Stimulated activated memory B cell treated with anti-CD40 and anti-IgM and Interleukin-4, amounts not matched to agents 10 μg/mL and 1 μg/mL and 100 μg/mL, for 72 hours (primary cell): ENCODE data around the gene HIP1R.

ENCODE experiments used
- ATAC-seq: fragments of 150-1000 bp; cut with Tn5 transposase; 2 replicates; pipeline ENCODE4 v1.10.0; 2021
- H3K27ac Mint-ChIP-seq: one replicate; pipeline ENCODE4 v1.8.0; 2022; ENCODE audit warnings: mild to moderate bottlenecking, mixed read lengths
- H3K27me3 Mint-ChIP-seq: one replicate; pipeline ENCODE4 v1.8.0; 2022; ENCODE audit warnings: mixed read lengths
- H3K36me3 Mint-ChIP-seq: one replicate; pipeline ENCODE4 v1.8.0; 2022; ENCODE audit warnings: mixed read lengths
- H3K4me1 Mint-ChIP-seq: one replicate; pipeline ENCODE4 v1.8.0; 2022; ENCODE audit warnings: mixed read lengths
- H3K4me3 Mint-ChIP-seq: one replicate; pipeline ENCODE4 v1.8.0; 2022; ENCODE audit warnings: mild to moderate bottlenecking, moderate library complexity, mixed read lengths
- H3K9me3 Mint-ChIP-seq: one replicate; pipeline ENCODE4 v1.8.0; 2022; ENCODE audit warnings: mixed read lengths

HIP1R gene

DNA sequence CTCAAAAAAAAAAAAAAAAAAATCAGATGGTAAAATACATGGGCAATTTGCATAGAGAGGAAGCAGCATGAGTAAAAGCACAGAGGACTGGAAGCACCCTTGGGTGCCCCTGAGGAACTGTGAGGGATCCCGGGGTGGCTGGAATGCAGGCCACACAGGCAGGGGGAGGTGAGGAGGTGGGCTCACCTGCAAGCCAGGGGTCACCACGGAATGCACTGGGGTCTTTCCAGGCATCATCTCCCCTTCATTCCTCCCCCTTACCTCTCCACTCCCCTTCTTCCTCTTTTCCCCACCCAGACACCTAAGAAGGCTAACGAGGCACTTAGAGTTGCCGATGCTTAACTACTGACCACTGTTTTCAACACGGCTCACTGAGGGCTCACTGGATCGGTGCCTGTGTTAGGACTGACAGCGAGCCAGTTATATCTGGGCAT is 14.4 kb upstream of the HIP1R start:
- no peaks in the 10 kb centered on the region for H3K27me3 Mint-ChIP-seq
- no peaks in the 10 kb centered on the region for H3K9me3 Mint-ChIP-seq
- no peaks in the 10 kb centered on the region for H3K36me3 Mint-ChIP-seq
- H3K4me1 Mint-ChIP-seq, result peaks cover 44% of the 10 kb centered on the region
- H3K27ac Mint-ChIP-seq, result peak overlapping the region; percentile 81
- peak overlapping the region; percentile 62 for H3K4me3 Mint-ChIP-seq
- peak; percentile 92 for ATAC-seq

DNA sequence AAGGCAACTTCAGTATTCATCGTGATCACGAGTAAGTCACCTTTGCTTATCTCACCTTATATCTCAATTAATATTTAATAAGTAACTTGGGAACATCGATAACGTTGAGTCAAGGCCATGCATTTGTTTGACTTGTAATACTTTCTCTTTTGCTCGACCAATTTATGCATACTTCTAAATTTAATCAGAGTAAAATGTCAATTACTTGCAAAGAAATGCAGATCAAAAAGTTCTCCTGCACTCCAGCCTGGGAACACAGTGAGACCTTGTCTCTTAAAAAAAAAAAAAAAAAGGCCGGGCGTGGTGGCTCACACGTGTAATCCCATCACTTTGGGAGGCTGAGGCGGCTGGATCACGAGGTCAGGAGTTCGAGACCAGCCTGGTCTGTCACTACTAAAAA is 11.8 kb upstream of the HIP1R start:
- H3K36me3 Mint-ChIP-seq, result no peaks in the 10 kb centered on the region
- H3K4me1 Mint-ChIP-seq, result peaks cover 46% of the 10 kb centered on the region
- H3K27ac Mint-ChIP-seq, result no peak overlapping the region
- H3K27me3 Mint-ChIP-seq, result no peaks in the 10 kb centered on the region
- H3K4me3 Mint-ChIP-seq, result no peak overlapping the region
- H3K9me3 Mint-ChIP-seq, result no peaks in the 10 kb centered on the region
- ATAC-seq, result no peak

DNA sequence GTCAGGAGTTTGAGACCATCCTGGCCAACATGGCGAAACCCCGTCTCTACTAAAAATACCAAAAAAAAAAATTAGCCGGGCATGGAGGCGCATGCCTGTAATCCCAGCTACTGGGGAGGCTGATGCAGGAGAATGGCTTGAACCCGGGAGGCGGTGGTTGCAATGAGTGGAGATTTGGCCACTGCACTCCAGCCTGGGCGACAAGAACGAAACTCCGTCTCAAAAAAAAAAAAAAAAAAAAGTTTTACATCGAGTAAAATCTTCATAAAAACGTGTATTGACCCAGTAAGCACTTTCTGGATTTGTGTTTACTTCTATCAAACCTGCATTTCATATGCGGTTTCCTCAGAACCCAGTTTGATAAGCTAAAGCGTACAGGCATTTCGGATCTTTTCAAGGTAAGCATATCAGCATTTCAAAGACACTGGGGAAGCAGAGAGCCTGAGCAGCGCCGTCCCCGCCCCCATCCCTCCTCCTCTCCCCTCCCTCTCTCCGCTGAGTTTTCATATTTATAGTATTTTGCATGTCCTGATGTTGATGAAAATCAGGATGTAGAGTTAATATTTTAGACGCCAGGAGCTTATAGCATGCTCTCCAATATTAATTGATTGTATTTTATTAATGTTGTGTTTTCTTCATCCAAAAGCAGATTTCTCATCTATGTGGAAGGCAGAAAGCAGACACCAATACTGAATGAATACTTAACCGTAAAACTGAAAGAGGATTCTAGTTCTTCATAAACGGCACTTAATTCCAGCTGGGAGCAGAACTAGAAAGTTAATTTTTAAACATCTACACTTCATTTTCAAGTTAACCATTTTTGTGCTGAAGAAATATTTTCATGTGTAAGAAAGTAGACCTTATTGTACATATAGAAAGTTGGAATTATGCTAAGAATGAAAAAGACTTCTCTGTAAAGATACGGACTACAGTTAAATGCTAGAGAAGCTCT is 9.2 kb upstream of the HIP1R start:
- Mint-ChIP-seq H3K4me3 (peak overlapping the region; percentile 68), H3K27ac (no peak overlapping the region), H3K27me3 (no peaks in the 10 kb centered on the region), H3K36me3 (no peaks in the 10 kb centered on the region), H3K9me3 (no peaks in the 10 kb centered on the region), H3K4me1 (peaks cover 27% of the 10 kb centered on the region)
- no peak for ATAC-seq

DNA sequence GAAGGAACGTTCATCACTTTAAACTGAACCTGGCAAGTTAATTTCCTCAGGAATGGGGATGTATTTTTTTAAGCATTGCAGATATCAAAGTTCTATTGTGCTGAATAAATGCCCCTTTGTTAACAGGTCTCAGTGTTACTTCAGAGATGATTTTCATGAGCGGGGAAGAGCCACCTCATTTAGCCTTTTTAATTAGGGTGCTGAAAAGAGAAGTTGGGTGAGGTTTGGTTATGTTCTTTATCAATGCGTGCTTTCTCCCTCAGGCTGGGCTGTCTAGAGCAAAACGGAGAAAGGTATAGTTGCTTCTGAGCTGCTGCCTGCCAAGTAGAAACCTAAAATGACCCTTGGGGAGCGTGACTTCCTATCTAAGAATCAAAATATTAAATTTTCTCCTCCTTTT is 8.0 kb upstream of the HIP1R start:
- peaks cover 20% of the 10 kb centered on the region for H3K4me1 Mint-ChIP-seq
- H3K36me3 Mint-ChIP-seq, result no peaks in the 10 kb centered on the region
- H3K27ac Mint-ChIP-seq, result no peak overlapping the region
- H3K27me3 Mint-ChIP-seq, result no peaks in the 10 kb centered on the region
- H3K4me3 Mint-ChIP-seq, result no peak overlapping the region
- no peaks in the 10 kb centered on the region for H3K9me3 Mint-ChIP-seq
- ATAC-seq, result no peak

DNA sequence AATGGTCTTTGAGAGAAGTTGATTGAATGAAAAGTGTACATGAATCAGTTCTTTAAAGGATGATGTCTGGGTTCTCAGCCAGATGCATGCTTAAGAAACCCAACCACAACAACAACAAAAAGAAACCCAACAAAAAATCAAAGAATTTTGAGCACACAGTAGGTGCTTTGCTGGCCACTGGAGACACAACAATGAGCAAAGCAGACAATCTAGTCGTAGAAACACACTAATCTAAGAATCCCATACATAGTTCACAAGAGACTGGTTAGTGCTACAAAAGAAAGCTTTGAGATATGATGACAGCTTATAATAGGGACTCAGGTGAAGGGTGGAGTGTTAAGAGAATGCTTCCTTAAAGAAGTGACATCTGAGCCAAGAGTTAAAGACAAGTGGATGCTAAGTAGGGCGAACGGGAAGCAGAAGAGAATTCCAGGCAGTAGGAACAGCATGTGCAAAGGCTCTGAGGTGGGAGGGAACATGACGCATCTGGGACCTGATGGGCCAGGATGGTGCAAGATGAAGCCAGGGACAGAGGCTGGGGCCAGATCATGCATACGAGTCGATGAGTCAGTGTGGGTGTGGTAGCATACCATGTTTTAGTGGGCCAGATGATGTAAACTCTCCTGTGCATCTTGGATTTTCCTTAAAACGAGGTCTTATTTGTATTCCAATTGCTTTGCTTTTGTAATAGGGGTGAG is 4.6 kb upstream of the HIP1R start:
- Mint-ChIP-seq H3K4me3 (no peak overlapping the region), H3K4me1 (peaks cover 18% of the 10 kb centered on the region), H3K27me3 (no peaks in the 10 kb centered on the region), H3K36me3 (no peaks in the 10 kb centered on the region), H3K27ac (no peak overlapping the region), H3K9me3 (no peaks in the 10 kb centered on the region)
- no peak for ATAC-seq

DNA sequence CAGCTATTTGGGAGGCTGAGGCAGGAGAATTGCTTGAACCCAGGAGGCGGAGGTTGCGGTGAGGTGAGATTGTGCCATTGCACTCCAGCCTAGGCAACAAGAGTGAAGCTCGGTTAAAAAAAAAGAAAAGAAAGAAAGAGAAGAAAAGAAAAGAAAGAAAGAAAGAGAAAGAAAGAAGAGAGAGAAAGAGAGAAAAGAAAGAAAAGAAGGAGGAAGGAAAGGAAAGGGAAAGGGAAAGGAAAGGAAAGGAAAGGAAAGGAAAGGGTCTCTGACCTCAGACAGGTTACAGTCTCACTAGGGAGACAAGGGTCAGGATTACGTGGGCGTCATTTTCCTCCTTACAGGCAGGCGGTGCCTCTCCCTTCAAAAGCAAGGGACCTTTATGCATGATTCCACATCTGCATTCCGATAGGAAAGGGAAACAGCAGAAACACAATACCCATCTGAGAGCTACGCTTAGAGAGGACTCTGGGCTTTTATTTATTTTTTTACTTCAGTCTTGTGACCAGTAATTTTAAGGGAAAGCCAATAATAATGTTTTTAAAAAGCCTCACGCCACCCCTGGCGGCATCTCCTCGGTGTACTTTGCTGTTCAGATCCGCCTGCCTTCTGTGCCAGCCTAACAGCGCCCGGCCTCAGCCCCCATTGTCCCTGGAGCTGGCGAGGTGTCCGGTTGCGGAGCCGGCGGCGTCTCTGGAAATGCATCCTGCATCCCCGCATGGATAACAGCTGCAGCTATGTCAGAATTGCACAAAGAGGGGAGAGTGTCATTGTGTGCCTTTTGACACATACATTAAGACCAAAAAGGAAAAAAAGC is 945 bp upstream of the HIP1R start:
- Mint-ChIP-seq H3K4me1 (peaks cover 41% of the 10 kb centered on the region), H3K36me3 (peaks cover 21% of the 10 kb centered on the region), H3K4me3 (peak overlapping the region; percentile 99), H3K27me3 (no peaks in the 10 kb centered on the region), H3K9me3 (no peaks in the 10 kb centered on the region), H3K27ac (peak overlapping the region; percentile 89)
- ATAC-seq, result no peak

DNA sequence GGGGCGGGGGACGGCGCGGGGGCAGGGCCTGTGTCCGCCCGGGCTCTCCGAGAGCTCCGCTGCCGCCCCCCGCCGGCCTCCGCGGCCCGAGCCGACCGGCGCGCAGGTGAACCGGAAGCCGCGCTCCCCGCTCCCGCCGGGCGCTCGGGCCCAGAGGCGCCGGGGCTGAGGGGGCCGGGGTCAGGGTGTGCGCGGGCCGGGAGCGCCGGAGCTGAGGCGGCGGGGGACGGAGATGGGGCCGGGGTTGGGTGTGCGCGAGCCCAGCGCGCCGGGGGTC is 431 bp downstream of the HIP1R start:
- Mint-ChIP-seq H3K36me3 (peaks cover 35% of the 10 kb centered on the region), H3K27ac (peak overlapping the region; percentile 96), H3K4me3 (peak overlapping the region; percentile 96), H3K9me3 (no peaks in the 10 kb centered on the region), H3K27me3 (no peaks in the 10 kb centered on the region), H3K4me1 (peaks cover 55% of the 10 kb centered on the region)
- peak; percentile 75 for ATAC-seq

DNA sequence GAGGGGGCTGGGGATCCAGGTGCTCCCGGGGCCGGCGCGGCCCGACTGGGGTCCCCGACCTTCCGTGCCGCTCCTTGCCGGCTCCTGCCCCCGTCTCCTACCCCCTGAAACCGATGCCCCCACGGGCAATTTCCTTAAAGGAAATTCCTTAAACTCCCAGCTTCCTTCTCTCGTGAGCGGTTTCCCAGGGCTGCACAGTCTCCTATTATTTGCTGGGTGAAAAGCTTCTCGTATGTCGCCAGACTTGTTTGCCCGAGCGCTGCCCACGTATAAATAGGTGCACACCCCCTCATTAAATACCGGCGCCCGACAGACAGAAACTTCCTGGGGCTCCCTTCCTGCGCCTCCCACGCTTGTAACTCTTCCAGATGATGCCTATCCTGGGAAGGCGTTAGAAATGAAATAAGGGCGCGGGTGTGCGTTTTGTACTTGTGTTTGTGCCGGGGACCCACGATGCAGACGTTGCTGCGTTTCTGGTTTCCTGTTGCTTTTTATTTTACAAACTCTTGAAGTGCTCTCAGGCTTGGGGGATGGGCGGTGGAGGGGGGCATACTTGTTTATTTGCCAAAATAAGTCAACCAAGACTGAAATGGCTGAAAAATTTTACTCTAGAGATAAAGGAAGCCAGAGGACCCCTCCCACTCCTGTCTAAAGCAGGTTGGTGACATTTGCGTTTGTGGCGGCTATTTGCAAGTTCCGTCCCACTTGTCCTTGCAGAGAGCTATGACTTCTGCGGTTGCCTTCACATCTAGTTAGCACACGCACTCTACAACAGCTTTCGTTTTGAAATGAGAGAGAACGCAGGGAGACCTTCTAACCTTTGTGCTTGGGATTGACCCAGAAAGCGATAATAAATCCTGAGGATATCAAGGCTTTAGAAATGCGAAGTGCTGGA is 1.0 kb downstream of the HIP1R start:
- H3K9me3 Mint-ChIP-seq, result no peaks in the 10 kb centered on the region
- peak; percentile 85 for ATAC-seq
- H3K27me3 Mint-ChIP-seq, result no peaks in the 10 kb centered on the region
- peak overlapping the region; percentile 96 for H3K4me3 Mint-ChIP-seq
- H3K4me1 Mint-ChIP-seq, result peaks cover 61% of the 10 kb centered on the region
- peak overlapping the region; percentile 96 for H3K27ac Mint-ChIP-seq
- peaks cover 35% of the 10 kb centered on the region for H3K36me3 Mint-ChIP-seq

DNA sequence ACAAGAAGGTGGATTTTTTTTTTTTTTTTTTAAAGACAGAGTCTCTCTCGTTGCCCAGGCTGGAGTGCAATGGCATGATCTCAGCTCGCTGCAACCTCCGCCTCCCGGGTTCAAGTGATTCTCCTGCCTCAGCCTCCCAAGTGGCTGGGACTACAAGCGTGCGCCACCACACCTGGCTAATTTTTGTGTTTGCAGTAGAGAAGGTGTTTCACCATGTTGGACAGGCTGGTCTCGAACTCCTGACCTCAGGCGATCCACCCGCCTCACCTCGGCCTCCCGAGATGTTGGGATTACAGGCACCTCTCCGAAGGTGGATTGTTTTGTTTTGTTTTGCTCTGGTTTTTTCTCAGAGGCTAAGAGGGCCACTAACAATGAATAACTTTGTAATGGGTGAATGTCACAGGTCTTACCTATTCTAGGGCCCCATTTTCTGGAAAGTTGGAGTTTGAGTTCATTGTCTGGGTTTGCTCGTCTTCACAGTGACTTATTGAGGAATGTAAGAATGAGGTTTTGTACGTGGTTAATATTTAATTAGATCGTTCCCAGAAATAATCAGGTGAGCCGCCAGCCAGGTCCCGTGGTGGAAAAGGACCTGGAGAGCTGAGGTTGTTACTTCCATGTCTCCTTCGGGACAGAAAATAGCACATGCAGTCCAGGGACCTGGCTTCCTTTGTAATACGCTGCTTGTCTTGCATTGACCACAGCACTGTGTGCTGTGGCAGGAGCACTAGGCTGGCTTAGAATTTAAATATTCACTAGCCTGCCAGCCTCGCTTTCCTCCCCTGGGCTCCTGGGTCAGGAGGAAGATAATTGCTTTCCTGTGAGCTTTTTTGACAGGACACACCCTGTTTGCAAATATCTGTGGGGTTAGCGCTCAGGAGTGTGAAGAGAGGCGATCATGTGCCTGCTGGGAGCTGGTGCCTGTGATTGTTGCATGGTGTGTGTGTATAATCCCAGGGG is 2.3 kb downstream of the HIP1R start:
- no peak for ATAC-seq
- Mint-ChIP-seq H3K36me3 (peaks cover 35% of the 10 kb centered on the region), H3K4me1 (peaks cover 74% of the 10 kb centered on the region), H3K9me3 (no peaks in the 10 kb centered on the region), H3K27me3 (no peaks in the 10 kb centered on the region), H3K27ac (peak overlapping the region; percentile 96), H3K4me3 (peak overlapping the region; percentile 96)

DNA sequence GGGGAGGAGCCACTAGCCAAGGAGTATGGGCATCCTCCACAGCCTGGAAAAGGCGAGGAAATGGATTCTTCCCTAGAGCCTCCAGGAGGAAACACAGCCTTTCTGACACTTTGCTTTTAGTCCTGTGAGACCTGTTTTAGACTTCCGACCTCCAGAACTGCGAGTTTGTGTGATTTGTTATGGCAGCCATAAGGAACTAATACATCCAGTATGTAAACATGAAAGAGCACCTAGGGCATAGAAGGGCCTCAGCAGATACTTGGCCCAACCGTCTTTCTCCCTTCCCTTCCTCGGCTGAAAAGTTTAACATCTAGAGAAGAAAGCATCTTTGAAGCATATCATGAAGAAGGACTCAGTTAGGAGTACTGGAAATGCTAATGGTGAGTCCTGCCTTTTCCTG is 3.6 kb downstream of the HIP1R start:
- Mint-ChIP-seq H3K9me3 (no peaks in the 10 kb centered on the region), H3K27me3 (no peaks in the 10 kb centered on the region), H3K4me1 (peaks cover 85% of the 10 kb centered on the region), H3K4me3 (no peak overlapping the region), H3K27ac (peak overlapping the region; percentile 96), H3K36me3 (peaks cover 35% of the 10 kb centered on the region)
- ATAC-seq, result no peak

DNA sequence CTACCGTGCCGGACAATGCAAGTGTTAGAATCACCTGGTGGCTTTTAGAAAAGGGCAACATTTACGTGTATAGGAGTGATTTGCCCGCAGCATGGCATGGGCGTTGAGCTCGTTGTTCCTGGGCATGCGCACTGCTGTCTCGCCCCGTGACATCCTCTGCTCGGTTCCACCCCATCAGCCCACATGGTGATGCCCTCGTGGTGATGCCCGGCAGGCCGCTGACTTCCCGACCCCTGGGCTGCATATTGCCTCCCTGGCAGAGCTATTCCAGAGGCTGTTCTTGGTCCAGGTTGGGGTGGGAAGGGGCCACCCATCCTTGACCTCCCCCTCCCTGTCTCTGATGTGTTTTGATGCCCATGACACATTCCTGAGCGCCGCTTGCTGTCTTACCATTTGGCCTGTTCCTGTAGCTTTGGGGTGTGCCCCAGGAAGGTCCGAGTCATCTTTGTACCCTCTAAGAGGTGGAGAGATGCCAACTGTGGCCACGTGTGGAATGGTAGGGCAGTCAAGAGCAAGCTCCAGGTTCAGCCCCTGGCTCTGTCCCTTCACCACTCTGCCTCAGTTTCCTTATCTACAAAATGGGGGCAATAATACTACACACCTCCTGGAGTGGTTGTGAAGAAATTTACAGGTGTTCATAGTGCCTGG is 4.8 kb downstream of the HIP1R start:
- peak overlapping the region; percentile 96 for H3K27ac Mint-ChIP-seq
- no peaks in the 10 kb centered on the region for H3K9me3 Mint-ChIP-seq
- peaks cover 35% of the 10 kb centered on the region for H3K36me3 Mint-ChIP-seq
- H3K4me3 Mint-ChIP-seq, result no peak overlapping the region
- H3K4me1 Mint-ChIP-seq, result peaks cover 84% of the 10 kb centered on the region
- H3K27me3 Mint-ChIP-seq, result no peaks in the 10 kb centered on the region
- no peak for ATAC-seq

DNA sequence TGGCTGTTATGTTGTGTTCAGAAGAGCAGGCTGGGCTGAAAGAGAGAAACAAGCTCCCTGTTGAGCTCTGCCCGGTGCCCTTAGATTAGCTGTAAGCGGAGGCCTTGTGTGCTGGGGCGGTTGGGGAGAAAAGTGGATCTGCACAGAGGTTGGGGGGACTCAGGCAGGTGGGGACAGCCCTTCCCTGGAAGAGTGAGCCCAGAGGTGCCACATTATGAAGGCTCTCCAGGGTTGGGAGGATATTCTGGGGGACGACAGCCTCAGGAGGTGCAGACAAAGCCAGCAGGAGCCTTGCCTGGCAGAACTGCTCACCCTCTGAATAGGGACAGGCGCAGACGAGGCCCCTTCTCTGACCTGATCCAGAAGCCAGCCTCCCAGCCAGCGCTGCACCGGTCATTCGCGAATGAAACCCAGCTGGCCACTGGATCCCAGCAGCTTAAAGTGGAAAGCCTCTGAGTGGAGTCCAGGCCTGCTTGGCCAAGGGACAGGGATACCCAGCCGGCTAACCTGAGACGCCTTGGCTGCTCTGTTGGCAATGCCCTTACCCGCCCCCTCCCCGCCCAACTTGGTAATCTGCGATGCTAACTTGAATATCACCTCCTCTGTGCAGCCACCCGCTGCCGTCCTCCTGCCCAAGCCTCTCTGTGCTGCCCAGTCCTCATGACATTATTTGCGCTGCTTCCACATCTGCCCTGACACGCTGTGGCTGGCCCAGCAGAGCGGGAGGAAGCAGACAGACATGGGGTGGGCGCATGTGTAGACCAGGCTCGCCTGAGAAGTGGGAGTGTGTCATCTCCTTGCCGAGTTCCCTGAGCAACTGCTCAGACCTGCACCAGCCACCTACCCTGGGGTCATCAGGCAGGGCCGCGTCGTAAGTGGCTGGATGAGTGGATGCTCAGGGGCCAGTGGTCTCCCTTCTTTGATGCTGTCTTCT is 5.6 kb downstream of the HIP1R start:
- H3K27ac Mint-ChIP-seq, result peak overlapping the region; percentile 67
- H3K36me3 Mint-ChIP-seq, result peaks cover 35% of the 10 kb centered on the region
- no peak for ATAC-seq
- no peaks in the 10 kb centered on the region for H3K9me3 Mint-ChIP-seq
- H3K4me3 Mint-ChIP-seq, result no peak overlapping the region
- H3K4me1 Mint-ChIP-seq, result peaks cover 84% of the 10 kb centered on the region
- no peaks in the 10 kb centered on the region for H3K27me3 Mint-ChIP-seq
